ENCODE measurements around the gene ZRANB3. TPM values are rescaled to one million over a fixed set of nuclear protein-coding genes. Genes with fewer than 3 reads are reported as not detected.

ZRANB3 gene
- total and polyA plus RNA-seq, 4 donors, result 2.5 to 7.2 (median 4.1) TPM

GRCh38 chr2:135140606-135141005 lies 390.4 kb downstream of the ZRANB3 start (continued):
- TF ChIP-seq FOXA1 (IDR thresholded peaks at IDR 0.05) (no peak), HNF4A (conservative IDR thresholded peaks at IDR 0.05) (no peak), EGR1 (IDR thresholded peaks at IDR 0.05; ENCODE audit: low read depth in 2 of 2) (no peak), YY1 (IDR thresholded peaks at IDR 0.05) (no peak), SP1 (IDR thresholded peaks at IDR 0.05) (no peak), FOXA2 (IDR thresholded peaks at IDR 0.05) (no peak)
- TF ChIP-seq, protein P1, sequence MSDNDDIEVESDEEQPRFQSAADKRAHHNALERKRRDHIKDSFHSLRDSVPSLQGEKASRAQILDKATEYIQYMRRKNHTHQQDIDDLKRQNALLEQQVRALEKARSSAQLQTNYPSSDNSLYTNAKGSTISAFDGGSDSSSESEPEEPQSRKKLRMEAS (IDR thresholded peaks at IDR 0.05), result no peak
- TF ChIP-seq, protein P2, sequence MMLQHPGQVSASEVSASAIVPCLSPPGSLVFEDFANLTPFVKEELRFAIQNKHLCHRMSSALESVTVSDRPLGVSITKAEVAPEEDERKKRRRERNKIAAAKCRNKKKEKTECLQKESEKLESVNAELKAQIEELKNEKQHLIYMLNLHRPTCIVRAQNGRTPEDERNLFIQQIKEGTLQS (IDR thresholded peaks at IDR 0.05), result no peak

DNA sequence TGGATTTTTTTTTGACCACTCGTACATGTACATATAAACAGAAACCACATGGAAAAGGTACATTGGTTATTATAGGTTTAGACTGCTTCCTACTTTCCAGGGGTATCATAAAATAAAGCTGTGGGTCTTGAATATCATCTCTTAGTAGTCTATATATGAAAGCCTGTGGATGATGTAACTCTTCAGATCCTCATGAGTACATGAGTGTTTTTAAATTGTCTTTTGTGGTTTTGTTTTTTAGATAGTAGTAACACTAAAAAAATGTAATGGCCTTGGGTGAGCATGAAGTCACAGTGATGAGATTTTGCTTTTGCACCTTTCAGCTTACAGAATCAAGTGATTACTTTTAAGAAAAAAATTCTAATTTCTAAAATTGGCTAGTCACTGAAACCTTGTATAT lies 398.7 kb downstream of the ZRANB3 start:
- peaks cover 6 to 47% (median 17%) of the 10 kb centered on the region in 4 donors for H3K36me3 ChIP-seq (ENCODE audit: control insufficient read depth in 4 of 4, insufficient read depth in 3 of 4, low read depth in 1 of 4, low read length in 3 of 4)
- no peaks in the 10 kb centered on the region for H3K9me3 ChIP-seq (ENCODE audit: control insufficient read depth in 4 of 4, low read length in 3 of 4)
- H3K4me3 ChIP-seq (ENCODE audit: low read depth in 1 of 3, low read length in 3 of 3), result no peak overlapping the region
- no peaks in the 10 kb centered on the region for H3K4me1 ChIP-seq (ENCODE audit: control insufficient read depth in 4 of 4, insufficient read depth in 4 of 4, low read length in 3 of 4)
- DNase-seq (ENCODE audit: low spot score), result no peak
- TF ChIP-seq, protein P2 (IDR thresholded peaks at IDR 0.05), result no peak
- TF ChIP-seq NR2F2 (IDR thresholded peaks at IDR 0.05) (no peak), REST (IDR thresholded peaks at IDR 0.05) (no peak), RXRA (IDR thresholded peaks at IDR 0.05) (no peak), FOXA2 (IDR thresholded peaks at IDR 0.05) (no peak), HNF4A (conservative IDR thresholded peaks at IDR 0.05) (no peak), YY1 (IDR thresholded peaks at IDR 0.05) (no peak)
- no peak overlapping the region for H3K9ac ChIP-seq (ENCODE audit: low read depth in 1 of 2, low read length in 2 of 2)
- WGBS, result 96% methylated on average over 1 of the region's 1 CpG
- no peaks in the 10 kb centered on the region for H3K27me3 ChIP-seq (ENCODE audit: control insufficient read depth in 4 of 4, insufficient read depth in 4 of 4, low read length in 3 of 4)
- H3K27ac ChIP-seq (ENCODE audit: low read depth in 1 of 2, low read length in 2 of 2), result no peak overlapping the region

- Histone ChIP-seq H3K27me3 (ENCODE audit: control insufficient read depth in 4 of 4, insufficient read depth in 4 of 4, low read length in 3 of 4) (no peaks in the 10 kb centered on the region), H3K4me1 (ENCODE audit: control insufficient read depth in 4 of 4, insufficient read depth in 4 of 4, low read length in 3 of 4) (no peaks in the 10 kb centered on the region), H3K27ac (ENCODE audit: low read depth in 1 of 2, low read length in 2 of 2) (no peak overlapping the region), H3K9me3 (ENCODE audit: control insufficient read depth in 4 of 4, low read length in 3 of 4) (no peaks in the 10 kb centered on the region), H3K9ac (ENCODE audit: low read depth in 1 of 2, low read length in 2 of 2) (no peak overlapping the region), H3K4me3 (ENCODE audit: low read depth in 1 of 3, low read length in 3 of 3) (no peak overlapping the region), H3K36me3 (ENCODE audit: control insufficient read depth in 4 of 4, insufficient read depth in 3 of 4, low read depth in 1 of 4, low read length in 3 of 4) (peaks cover 5 to 49% (median 20%) of the 10 kb centered on the region in 4 donors)
- WGBS, result 96% methylated on average over 2 of the region's 2 CpGs
- TF ChIP-seq RAD21 (IDR thresholded peaks at IDR 0.05) (no peak), TAF1 (conservative IDR thresholded peaks at IDR 0.05) (no peak), YY1 (IDR thresholded peaks at IDR 0.05) (no peak), HNF4A (conservative IDR thresholded peaks at IDR 0.05) (no peak), CTCF (IDR thresholded peaks at IDR 0.05; ENCODE audit: low read depth, low read length, missing input control) (no peak), NR2F2 (IDR thresholded peaks at IDR 0.05) (no peak), FOXA2 (IDR thresholded peaks at IDR 0.05) (no peak), EGR1 (IDR thresholded peaks at IDR 0.05; ENCODE audit: low read depth in 2 of 2) (no peak)
- TF ChIP-seq, protein P1 (IDR thresholded peaks at IDR 0.05), result no peak
- DNase-seq (ENCODE audit: low spot score), result no peak
These were observed 400.3 kb downstream of the ZRANB3 start for GRCh38 chr2:135130751-135131150.

Data from liver (tissue), 9 donors.